Ovary (tissue), 9 donors: ENCODE measurements around the gene TSSK2. TPM values are rescaled to one million over a fixed set of nuclear protein-coding genes. Genes with fewer than 3 reads are reported as not detected.

Experiments used
- DNase-seq, 5 donors: peaks; one replicate each; pipeline ENCODE4 v3.0.0-alpha.2; 2019 to 2020
- H3K27ac ChIP-seq, 2 donors: fragments of 200-600 bp; one replicate each; pipeline versions ENCODE4 v1.5.1 to v1.8.0; 2019 to 2022
- H3K27me3 ChIP-seq: fragments of 200-600 bp; one replicate; pipeline ENCODE4 v1.8.0; 2022
- H3K36me3 ChIP-seq: fragments of 200-600 bp; sonication (generic); one replicate; pipeline ENCODE4 v1.5.1; 2019
- H3K4me1 ChIP-seq: one replicate; pipeline ENCODE4 v1.8.1; 2013; ENCODE audit warnings: mild to moderate bottlenecking, moderate library complexity; ENCODE audit not compliant: insufficient read depth
- H3K4me3 ChIP-seq: fragments of 200-600 bp; sonication (generic); one replicate; pipeline ENCODE4 v1.5.1; 2017
- H3K9me3 ChIP-seq, 2 donors: fragments of 200-600 bp in 1 of 2; sonication (generic) in 1 of 2; one replicate each; pipeline versions ENCODE4 v1.5.1 to v1.8.1; 2013 to 2019; ENCODE audit warnings: mild to moderate bottlenecking in 1 of 2, moderate library complexity in 1 of 2
- EP300 ChIP-seq: sonication (generic); formaldehyde crosslinking; IDR thresholded peaks from one replicate; pipeline ENCODE4 v1.6.1; 2017; ENCODE audit warnings: antibody characterized with exemption
- POLR2A ChIP-seq: fragments of 450-650 bp; IDR thresholded peaks from one replicate; pipeline ENCODE4 v1.6.1; 2017; ENCODE audit warnings: antibody characterized with exemption, mild to moderate bottlenecking, moderate library complexity
- WGBS, 3 donors: extraction: QIAGEN DNeasy Blood & Tissue Kit in 1 of 3; methylation state at CpG; one replicate each; pipeline versions ENCODE4 v1.1.5 to v1.1.7; 2013 to 2017; 5-methylcytosine and 5-hydroxymethylcytosine counted together
- intact Hi-C, 4 donors: fragments of 100-400 bp; cut with DNase I; formaldehyde crosslinking; loops; one replicate each; pipeline versions ENCODE4 v1.11.0 to v1.15.1; 2022 to 2023
- polyA plus RNA-seq, 2 donors: library from polyadenylated mRNA; stranded (reverse); fragments of 200-250 nt in 1 of 2; fragments of 350-450 nt in 1 of 2; fragmentation: Illumina TruSeq in 1 of 2; extraction: RNeasy Lipid Tissue Mini Kit (QIAGEN cat#74804) in 1 of 2; gene quantifications; one replicate each; pipeline ENCODE4 v1.2.3, GENCODE V29; 2013 to 2014
- total RNA-seq, 7 donors: library from RNA; depleted of rRNA in 2 of 7; stranded (reverse); fragments of >200 nt in 2 of 7; fragmentation: NEBNext Ultra II Directional in 3 of 7; extraction: Animal tissue kit (Norgen Biotek cat#: 25700) in 3 of 7; gene quantifications; one replicate each; pipeline versions ENCODE4 v1.1.0 to v1.2.4, GENCODE V29; 2016 to 2023
- TF ChIP-seq, protein P1 (sequence below), 3 donors: fragments of 450-650 bp in 2 of 3; fragments of 200-600 bp in 1 of 3; IDR thresholded peaks; one replicate each; pipeline versions ENCODE4 v1.5.1 to v1.8.0; 2016 to 2022; ENCODE audit warnings: antibody characterized with exemption in 3 of 3, mild to moderate bottlenecking in 1 of 3
- donor health status: DM: no; HTN: no; CAD: no; lungs with moderate emphysema.
- donor health status: DM: no; HTN: no; CAD: no.
- donor health status: Bipolar disorder and iron deficiency.
- donor health status: DM: yes; HTN: yes; CAD: no.
- donor health status: DM: no; HTN: no; CAD: no.
- donor health status: DM: yes; HTN: yes; CAD: no.

The TSSK2 gene
- total and polyA plus RNA-seq, 9 donors: 0.05 TPM; not detected in 8

DNA sequence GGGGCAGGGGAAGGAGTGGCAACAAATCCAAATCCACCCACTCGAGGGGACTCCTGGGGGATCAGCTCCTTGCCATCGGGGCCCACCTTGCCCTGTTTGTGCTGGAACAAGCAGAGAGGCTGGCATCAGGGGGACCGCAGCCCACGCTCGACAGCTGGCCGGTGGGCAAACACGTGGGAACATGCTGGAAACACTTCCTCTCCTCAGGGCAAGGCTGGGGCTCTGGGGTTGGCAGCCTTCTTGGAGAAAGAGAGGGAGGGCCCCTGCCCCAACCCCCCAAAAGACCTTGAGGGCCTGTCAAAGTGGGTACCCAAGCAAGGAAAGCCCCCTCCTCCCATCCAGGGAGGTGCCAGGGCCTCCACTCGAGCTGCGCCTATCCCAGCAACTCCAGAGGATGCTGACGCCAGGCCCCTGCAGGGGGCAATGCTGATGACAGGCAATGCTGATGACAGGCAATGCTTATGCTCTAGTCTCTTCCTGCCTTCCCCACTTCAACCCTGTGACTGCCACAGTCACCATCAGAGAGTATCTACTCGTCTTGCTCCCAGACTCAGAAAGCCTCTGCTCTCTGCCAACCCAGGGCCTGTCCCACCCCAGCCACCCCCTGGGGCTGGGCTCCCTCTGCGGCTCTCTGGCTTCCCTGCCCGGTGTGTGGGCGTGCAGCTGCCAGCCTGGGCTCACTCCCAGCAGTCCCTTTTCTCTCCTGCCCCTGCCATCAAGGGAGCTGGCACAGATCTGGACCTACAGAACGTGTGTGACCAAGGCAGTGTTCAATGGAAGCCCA is 7.3 kb downstream of the TSSK2 start:
- intact Hi-C loops: no loop called here

DNA sequence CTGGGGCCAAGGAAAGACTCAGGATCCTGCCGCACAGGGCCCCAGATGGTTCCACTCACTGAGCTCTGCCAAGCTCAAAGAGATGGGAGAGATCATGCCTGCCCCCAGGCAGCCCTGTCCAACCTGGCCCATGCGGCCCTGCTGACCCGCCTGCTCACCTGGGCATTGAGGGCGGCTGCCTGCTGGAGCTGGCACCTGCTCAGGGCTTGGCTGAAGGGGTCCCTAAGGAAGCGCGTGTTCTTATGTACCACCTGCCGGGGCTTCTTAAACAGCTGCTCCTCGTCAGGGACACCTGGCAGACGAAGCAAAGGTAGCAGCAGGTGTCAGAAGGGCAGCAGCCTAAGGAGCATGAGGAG is 7.9 kb downstream of the TSSK2 start:
- H3K36me3 ChIP-seq: no peaks in the 10 kb centered on the region

More for the DNA sequence above, 7.3 kb downstream of the TSSK2 start:
- Histone ChIP-seq H3K27me3 (no peaks in the 10 kb centered on the region), H3K4me1 (no peaks in the 10 kb centered on the region), H3K27ac (no peak overlapping the region), H3K4me3 (no peak overlapping the region), H3K36me3 (no peaks in the 10 kb centered on the region), H3K9me3 (no peaks in the 10 kb centered on the region)
- no peak for DNase-seq
- TF ChIP-seq, protein P1, sequence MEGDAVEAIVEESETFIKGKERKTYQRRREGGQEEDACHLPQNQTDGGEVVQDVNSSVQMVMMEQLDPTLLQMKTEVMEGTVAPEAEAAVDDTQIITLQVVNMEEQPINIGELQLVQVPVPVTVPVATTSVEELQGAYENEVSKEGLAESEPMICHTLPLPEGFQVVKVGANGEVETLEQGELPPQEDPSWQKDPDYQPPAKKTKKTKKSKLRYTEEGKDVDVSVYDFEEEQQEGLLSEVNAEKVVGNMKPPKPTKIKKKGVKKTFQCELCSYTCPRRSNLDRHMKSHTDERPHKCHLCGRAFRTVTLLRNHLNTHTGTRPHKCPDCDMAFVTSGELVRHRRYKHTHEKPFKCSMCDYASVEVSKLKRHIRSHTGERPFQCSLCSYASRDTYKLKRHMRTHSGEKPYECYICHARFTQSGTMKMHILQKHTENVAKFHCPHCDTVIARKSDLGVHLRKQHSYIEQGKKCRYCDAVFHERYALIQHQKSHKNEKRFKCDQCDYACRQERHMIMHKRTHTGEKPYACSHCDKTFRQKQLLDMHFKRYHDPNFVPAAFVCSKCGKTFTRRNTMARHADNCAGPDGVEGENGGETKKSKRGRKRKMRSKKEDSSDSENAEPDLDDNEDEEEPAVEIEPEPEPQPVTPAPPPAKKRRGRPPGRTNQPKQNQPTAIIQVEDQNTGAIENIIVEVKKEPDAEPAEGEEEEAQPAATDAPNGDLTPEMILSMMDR (IDR thresholded peaks at IDR 0.05): no peak
- no peak for TF ChIP-seq EP300
- TF ChIP-seq POLR2A: no peak
- 87 to 91% (median 88%) methylated on average over 11 to 15 of the region's 15 CpGs for WGBS, 3 donors

DNA sequence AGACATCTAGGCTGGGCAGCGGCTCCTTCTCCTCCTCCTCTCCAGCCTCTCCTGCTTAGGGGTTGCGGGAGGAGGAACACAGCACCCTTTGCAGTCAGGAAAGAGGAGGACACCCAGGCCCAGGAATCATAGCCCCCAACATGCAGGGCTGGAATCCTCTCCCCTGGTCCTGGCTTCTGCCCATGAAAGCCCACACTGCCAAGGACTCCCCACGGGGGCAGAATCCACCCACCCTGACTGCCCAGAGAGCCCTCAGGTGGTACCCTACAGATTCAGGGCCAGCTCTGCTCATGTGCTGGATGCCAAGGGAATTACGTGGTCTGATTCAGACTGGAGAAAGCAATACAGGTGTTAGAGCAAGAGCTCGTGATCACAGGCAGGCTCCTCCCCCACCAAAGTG is 8.9 kb downstream of the TSSK2 start:
- H3K4me1 ChIP-seq: peaks cover 2% of the 10 kb centered on the region
- 85 to 92% (median 87%) methylated on average over 5 of the region's 5 CpGs for WGBS, 3 donors
- H3K36me3 ChIP-seq: no peaks in the 10 kb centered on the region
- no peaks in the 10 kb centered on the region for H3K27me3 ChIP-seq
- TF ChIP-seq EP300: no peak
- no peak for TF ChIP-seq POLR2A
- TF ChIP-seq, protein P1 (IDR thresholded peaks at IDR 0.05): no peak
- no peak overlapping the region for H3K4me3 ChIP-seq
- DNase-seq: no peak
- intact Hi-C loops: no loop called here
- H3K27ac ChIP-seq: no peak overlapping the region
- no peaks in the 10 kb centered on the region for H3K9me3 ChIP-seq

More for the DNA sequence above, 7.9 kb downstream of the TSSK2 start:
- TF ChIP-seq EP300 (no peak), POLR2A (no peak)
- TF ChIP-seq, protein P1 (IDR thresholded peaks at IDR 0.05): no peak
- H3K9me3 ChIP-seq: no peaks in the 10 kb centered on the region
- whole genome bisulfite sequencing, 3 donors: 84 to 90% (median 89%) methylated on average over 7 to 9 of the region's 9 CpGs
- H3K4me1 ChIP-seq: peaks cover 2% of the 10 kb centered on the region
- no peaks in the 10 kb centered on the region for H3K27me3 ChIP-seq
- no peak overlapping the region for H3K4me3 ChIP-seq
- no peak overlapping the region for H3K27ac ChIP-seq
- intact Hi-C loops: no loop called here
- DNase-seq: no peak

DNA sequence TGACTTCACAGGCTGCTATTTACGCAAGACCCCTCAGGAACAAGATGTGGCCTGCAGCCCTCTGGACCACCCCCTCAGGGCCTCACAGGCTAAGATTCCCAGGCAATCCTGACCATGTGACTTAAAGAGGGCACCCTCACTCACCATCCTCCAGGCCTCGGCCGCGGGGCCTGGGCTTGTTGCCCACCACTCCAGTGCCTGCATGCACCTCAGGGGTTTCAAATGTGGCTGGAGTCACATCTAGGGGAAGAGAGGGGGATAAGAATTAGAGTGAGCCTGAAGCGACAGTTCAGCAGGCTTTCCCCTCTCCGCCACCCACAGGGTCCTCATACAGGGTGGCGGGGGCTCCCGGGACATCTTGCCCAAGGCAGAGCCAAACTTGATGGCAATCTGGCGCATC is 11.3 kb downstream of the TSSK2 start:
- Histone ChIP-seq H3K36me3 (no peaks in the 10 kb centered on the region), H3K27ac (no peak overlapping the region), H3K27me3 (no peaks in the 10 kb centered on the region), H3K9me3 (no peaks in the 10 kb centered on the region), H3K4me1 (peaks cover 2% of the 10 kb centered on the region), H3K4me3 (no peak overlapping the region)
- TF ChIP-seq, protein P1 (IDR thresholded peaks at IDR 0.05): no peak
- TF ChIP-seq POLR2A: no peak
- no peak for TF ChIP-seq EP300
- DNase-seq: peak in 1 of 5 donors; percentile 20
- 92 to 97% (median 96%) methylated on average over 9 of the region's 9 CpGs for WGBS, 3 donors
- intact Hi-C loops: no loop called here
